SK-N-MC (cell line): ENCODE results near the gene AQP11.
"Not testable (repeated sequence)": the region's sequence is repeated elsewhere in the genome, so short reads cannot be mapped to it uniquely, and the experiment has no call there.

Experiments used
- DNase-seq: peaks from one replicate; pipeline ENCODE4 v3.0.0-alpha.2; 2011; ENCODE audit warnings: low read depth, low spot score
- H3K27ac ChIP-seq: fragments of 200-600 bp; sonication (generic); 2 replicates; pipeline ENCODE4 v1.5.1; 2016; ENCODE audit warnings: mixed run types
- H3K36me3 ChIP-seq: fragments of 200-600 bp; sonication (generic); 2 replicates; pipeline ENCODE4 v1.6.1; 2017; ENCODE audit warnings: antibody characterized with exemption, low read length, mixed read lengths; ENCODE audit not compliant: insufficient read depth
- H3K4me3 ChIP-seq: fragments of 200-600 bp; sonication (generic); 2 replicates; pipeline ENCODE4 v1.5.1; 2016
- H3K9ac ChIP-seq: fragments of 200-600 bp; sonication (generic); 2 replicates; pipeline ENCODE4 v1.8.0; 2017; ENCODE audit warnings: mixed run types, mixed read lengths; ENCODE audit not compliant: insufficient read length
- H3K9me3 ChIP-seq: fragments of 200-600 bp; sonication (generic); 2 replicates; pipeline ENCODE4 v1.6.1; 2017; ENCODE audit warnings: low read depth, mild to moderate bottlenecking, antibody characterized with exemption, low read length, moderate library complexity, mixed read lengths
- EZH2 ChIP-seq: fragments of 200-600 bp; sonication (generic); IDR thresholded peaks from one replicate; pipeline ENCODE4 v1.6.1; 2017; ENCODE audit warnings: antibody characterized with exemption
- FOXP2 ChIP-seq: optimal IDR thresholded peaks from 2 replicates; pipeline ENCODE3; 2011; ENCODE audit warnings: mild to moderate bottlenecking, moderate library complexity; ENCODE audit not compliant: insufficient read depth; ENCODE audit errors: extremely low read length, control extremely low read depth
- POLR2AphosphoS5 ChIP-seq: IDR thresholded peaks from 2 replicates; pipeline ENCODE4 v1.6.1; 2012; ENCODE audit warnings: mild to moderate bottlenecking, low read depth, low read length, borderline replicate concordance

AQP11 gene

DNA sequence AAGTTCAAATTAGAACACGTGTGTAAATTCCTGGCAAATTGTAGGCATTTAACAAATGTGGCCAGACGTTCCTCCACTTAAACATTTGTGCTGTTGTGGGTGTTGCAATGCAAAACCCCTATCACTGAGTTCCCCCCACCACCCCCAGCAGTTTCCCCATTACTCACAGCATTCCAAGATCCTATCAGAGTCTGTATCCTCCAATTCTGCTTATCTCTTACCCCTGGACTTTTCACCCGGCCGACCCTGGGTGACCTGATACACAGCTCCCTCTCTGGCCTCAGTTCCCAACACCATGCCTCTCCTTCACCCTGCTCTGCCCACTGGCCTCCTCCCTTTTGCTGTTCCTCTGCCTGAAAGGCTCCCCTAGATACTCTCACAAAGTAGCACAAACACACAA lies 31.4 kb upstream of the AQP11 start:
- Histone ChIP-seq H3K27ac (no peak overlapping the region), H3K36me3 (no peaks in the 10 kb centered on the region), H3K9me3 (no peaks in the 10 kb centered on the region), H3K4me3 (no peak overlapping the region), H3K9ac (no peak overlapping the region)
- DNase-seq, result no peak
- TF ChIP-seq POLR2AphosphoS5 (no peak), EZH2 (no peak), FOXP2 (no peak)

DNA sequence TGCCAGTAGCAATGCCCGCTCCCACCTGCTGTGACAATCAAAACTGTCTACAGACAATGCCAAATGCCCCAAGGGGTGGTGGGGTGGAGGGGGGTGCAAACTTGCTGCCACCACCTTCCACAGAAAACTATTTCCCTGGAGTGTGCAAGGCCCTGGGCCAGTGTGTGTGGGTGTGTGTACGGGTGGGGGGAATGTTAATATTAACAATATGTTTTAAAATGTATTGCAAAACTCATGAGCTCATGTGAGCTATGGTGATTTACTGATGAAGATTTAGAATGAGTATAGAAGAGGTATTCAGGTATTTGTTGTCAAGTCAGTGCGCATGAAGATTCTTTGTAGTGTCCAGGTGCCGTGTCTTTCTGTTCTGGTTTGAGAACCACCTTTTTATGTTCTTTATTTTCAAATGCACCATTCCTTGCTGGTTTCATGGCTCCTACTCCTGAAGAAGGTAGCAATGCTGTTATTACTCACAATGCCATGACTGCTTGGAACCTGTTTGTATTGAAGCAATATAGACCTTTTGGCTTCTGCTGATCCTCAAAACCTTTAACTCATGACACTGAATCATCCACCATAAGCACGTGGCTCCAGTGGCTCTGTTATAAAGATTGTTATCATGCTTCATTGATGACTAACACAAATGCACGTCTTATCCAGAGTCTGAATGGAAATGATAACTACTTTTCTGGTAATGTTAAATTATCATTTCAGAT lies 29.9 kb upstream of the AQP11 start:
- TF ChIP-seq EZH2, result no peak
- no peak for TF ChIP-seq FOXP2
- no peak for TF ChIP-seq POLR2AphosphoS5
- Histone ChIP-seq H3K4me3 (no peak overlapping the region), H3K9ac (no peak overlapping the region), H3K27ac (no peak overlapping the region), H3K9me3 (no peaks in the 10 kb centered on the region), H3K36me3 (no peaks in the 10 kb centered on the region)
- DNase-seq, result peak; percentile 1

DNA sequence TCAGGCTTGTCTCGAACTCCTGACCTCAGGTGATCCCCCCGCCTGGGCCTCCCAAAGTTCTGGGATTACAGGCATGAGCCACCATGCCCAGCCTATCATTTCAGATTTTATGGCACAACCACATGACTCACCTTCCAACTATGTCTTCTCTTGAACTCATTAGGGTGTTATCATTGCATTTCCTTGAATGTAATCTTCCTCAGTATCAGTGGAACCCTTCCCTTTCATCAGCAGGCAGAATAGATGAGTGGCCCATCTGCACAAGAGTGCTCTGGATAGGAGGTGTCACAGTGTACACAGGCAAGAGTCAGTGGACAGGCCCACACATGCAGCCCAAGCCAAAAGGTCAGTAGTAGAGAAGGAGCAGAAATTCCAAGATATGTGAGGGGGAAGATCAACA lies 29.1 kb upstream of the AQP11 start:
- no peak overlapping the region for H3K27ac ChIP-seq
- H3K9me3 ChIP-seq, result no peaks in the 10 kb centered on the region
- H3K36me3 ChIP-seq, result no peaks in the 10 kb centered on the region
- no peak overlapping the region for H3K4me3 ChIP-seq
- no peak overlapping the region for H3K9ac ChIP-seq
- TF ChIP-seq FOXP2 (no peak), EZH2 (no peak), POLR2AphosphoS5 (no peak)
- no peak for DNase-seq

DNA sequence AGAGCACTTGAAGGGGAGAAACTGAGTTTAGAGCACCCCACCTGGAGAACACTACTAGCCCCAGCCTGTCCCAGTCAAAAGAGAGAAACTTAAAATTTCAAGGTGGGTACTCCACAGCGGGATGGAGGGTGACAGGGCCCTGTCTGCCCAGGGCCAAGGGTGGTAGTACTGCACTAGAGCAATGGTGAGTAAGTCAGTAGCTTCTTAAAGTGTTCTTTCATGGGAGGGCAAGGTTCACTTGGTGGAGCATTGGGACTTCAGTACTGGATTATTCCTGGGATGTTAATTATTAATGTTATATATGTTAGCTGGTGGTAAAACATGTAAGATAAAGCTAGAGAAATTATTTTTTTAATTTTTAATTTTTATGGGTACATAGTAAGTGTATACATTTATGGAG lies 28.5 kb upstream of the AQP11 start:
- no peaks in the 10 kb centered on the region for H3K36me3 ChIP-seq
- no peak overlapping the region for H3K9ac ChIP-seq
- H3K27ac ChIP-seq, result no peak overlapping the region
- TF ChIP-seq POLR2AphosphoS5 (no peak), EZH2 (no peak), FOXP2 (no peak)
- DNase-seq, result no peak
- H3K4me3 ChIP-seq, result no peak overlapping the region
- H3K9me3 ChIP-seq, result no peaks in the 10 kb centered on the region

DNA sequence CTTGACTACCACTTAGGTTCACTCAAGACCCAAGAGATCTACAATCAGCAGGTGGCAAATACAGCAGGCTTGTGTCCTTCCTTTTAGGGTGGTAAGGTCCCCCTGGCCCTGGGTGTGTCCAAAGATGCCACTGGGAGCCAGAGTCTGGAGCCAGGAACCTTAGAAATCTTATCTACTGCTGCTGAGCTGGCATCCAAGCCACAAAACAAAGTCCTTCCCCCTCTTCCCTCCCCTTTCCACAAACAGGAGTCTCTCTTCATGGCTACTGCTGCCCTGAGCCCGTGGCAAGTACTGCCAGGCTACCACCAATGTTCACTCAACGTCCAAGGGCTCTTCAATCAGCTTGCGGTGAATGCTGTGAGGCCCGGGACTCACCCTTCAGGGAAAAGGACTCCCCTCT lies 21.4 kb upstream of the AQP11 start:
- H3K4me3 ChIP-seq, result no peak overlapping the region
- no peak overlapping the region for H3K9ac ChIP-seq
- no peak for TF ChIP-seq FOXP2
- TF ChIP-seq POLR2AphosphoS5, result no peak
- no peak for TF ChIP-seq EZH2
- H3K27ac ChIP-seq, result no peak overlapping the region
- no peaks in the 10 kb centered on the region for H3K36me3 ChIP-seq
- no peak for DNase-seq
- no peaks in the 10 kb centered on the region for H3K9me3 ChIP-seq

DNA sequence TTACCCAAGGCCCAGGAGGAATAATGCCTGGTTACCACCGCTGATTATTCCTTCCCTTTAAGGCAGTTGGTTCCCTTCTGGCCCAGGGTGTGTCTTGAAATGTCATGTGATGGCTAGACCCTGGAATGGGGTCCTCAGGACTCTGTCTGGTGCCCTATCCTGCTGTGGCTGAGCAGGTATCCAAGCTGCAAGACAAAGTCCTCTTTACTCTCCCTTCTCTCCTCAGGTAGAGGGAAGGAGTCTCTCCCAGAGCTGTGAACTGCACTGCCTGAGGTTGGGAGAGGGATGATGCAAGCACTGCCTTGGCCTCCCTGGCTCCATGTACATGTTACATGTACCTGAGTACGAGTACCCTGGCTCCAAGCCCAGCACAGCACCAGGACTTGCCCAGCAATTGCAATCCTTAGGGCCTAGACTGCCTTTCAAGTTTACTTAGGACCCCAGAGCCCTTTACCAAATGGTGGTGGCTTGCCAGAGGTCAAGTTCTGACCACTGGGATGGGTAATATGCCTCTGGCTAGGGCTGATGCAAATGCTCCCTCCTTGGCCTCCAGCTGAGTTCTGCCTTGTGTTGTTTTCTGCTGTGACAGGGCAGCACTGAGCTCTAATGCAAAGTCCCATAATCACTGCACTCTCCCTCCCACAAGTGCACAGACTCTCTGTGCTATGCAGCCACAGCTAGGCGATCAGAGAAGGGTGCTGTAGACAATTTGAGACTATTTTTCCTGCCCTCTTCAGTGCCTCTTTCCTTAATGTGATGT lies 20.7 kb upstream of the AQP11 start:
- no peak for TF ChIP-seq EZH2
- TF ChIP-seq POLR2AphosphoS5, result no peak
- TF ChIP-seq FOXP2, result no peak
- H3K27ac ChIP-seq, result no peak overlapping the region

DNA sequence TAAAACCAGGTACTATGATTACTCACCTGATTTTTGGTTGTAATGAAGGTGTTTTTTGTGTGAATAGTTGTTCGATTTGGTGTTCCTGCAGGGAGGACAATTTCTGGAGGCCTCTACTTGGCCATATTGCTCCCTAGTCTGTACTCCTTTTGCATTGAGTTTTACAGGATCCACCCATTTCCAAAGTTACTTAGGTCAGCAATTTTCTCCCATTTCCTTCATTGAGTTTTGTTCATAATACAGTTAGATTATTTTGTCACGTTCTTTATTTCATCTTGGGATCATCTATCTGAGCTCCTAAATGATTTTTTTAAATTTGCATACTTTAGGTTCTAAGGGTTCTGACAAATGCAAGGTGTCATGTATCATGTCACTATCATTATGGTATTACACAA lies 20.1 kb upstream of the AQP11 start:
- no peaks in the 10 kb centered on the region for H3K36me3 ChIP-seq
- H3K9ac ChIP-seq, result no peak overlapping the region
- H3K27ac ChIP-seq, result no peak overlapping the region
- H3K4me3 ChIP-seq, result no peak overlapping the region
- DNase-seq, result no peak
- H3K9me3 ChIP-seq, result no peaks in the 10 kb centered on the region
- no peak for TF ChIP-seq EZH2
- TF ChIP-seq POLR2AphosphoS5, result no peak
- TF ChIP-seq FOXP2, result no peak

More for the DNA sequence above, 20.7 kb upstream of the AQP11 start:
- Histone ChIP-seq H3K36me3 (no peaks in the 10 kb centered on the region), H3K9me3 (no peaks in the 10 kb centered on the region), H3K9ac (no peak overlapping the region), H3K4me3 (no peak overlapping the region)
- DNase-seq, result no peak

DNA sequence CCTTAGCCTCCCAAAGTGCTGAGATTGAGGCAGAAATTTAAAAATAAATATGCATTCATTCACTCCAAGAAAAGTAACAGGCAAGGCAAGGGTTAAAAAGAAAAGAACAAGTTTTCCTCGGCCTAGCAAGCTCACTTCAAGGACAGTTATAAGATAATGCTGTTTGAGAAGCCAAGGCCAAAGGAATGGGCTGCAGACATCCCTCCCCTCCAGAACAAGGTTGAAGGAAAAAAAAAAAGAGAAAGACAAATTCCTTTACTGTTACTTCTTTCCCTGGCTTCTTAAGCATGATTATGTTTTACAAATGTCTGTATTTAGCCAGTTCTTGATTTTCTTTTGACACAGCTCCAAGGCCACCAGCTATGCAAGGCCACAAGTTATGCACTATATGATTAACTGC lies 18.9 kb upstream of the AQP11 start:
- H3K9me3 ChIP-seq, H3K4me3 ChIP-seq, H3K9ac ChIP-seq, H3K36me3 ChIP-seq, H3K27ac ChIP-seq, DNase-seq: not testable (repeated sequence)

DNA sequence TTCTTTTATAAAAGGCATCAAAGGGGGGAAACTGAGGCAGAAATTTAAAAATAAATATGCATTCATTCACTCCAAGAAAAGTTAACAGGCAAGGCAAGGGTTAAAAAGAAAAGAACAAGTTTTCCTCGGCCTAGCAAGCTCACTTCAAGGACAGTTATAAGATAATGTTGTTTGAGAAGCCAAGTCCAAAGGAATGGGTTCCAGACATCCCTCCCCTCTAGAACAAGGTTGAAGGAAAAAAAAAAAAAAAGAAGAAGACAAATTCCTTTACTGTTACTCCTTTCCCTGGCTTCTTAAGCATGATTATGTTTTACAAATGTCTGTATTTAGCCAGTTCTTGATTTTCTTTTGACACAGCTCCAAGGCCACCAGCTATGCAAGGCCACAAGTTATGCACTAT lies 14.3 kb upstream of the AQP11 start:
- not testable (repeated sequence) for H3K36me3 ChIP-seq, H3K4me3 ChIP-seq, H3K9ac ChIP-seq

More for the DNA sequence above, 14.3 kb upstream of the AQP11 start:
- DNase-seq, H3K9me3 ChIP-seq, H3K27ac ChIP-seq: not testable (repeated sequence)
